22Rv1 (cell line): ENCODE measurements around the gene ZNF697.

ENCODE experiments used
- CTCF ChIP-seq: fragments of 450-650 bp; IDR thresholded peaks from 2 replicates; pipeline ENCODE4 v1.5.1; 2017; ENCODE audit warnings: mild to moderate bottlenecking
- ZFX ChIP-seq: fragments of 450-650 bp; IDR thresholded peaks from 2 replicates; pipeline ENCODE4 v1.6.1; 2017; ENCODE audit warnings: antibody characterized with exemption, borderline replicate concordance

- no peak for TF ChIP-seq CTCF
- no peak for TF ChIP-seq ZFX
Measured at GRCh38 chr1:119595168-119595567, 52.9 kb downstream of the ZNF697 start.
